HG02571 (cell line): ENCODE data around the gene PIP4K2B.
A peak's percentile ranks its signal among the peaks of the same experiment; 100 is the strongest.
"Not testable (repeated sequence)": the region's sequence is repeated elsewhere in the genome, so short reads cannot be mapped to it uniquely, and the experiment has no call there.

Source experiments
- ATAC-seq: cut with Tn5 transposase; IDR thresholded peaks from one replicate; pipeline ENCODE4 v1.9.1; 2021; ENCODE audit warnings: mild to moderate bottlenecking, moderate library complexity; ENCODE audit not compliant: unreplicated experiment

Gene PIP4K2B

GRCh38 chr17:38799501-38800236 is at the start of gene PIP4K2B:
Gene PIP4K2B (minus strand): TSS chr17:38799556. CDS start chr17:38799424, 132 bp downstream.
- peak; percentile 80 for ATAC-seq

- no peak for ATAC-seq
Measured at GRCh38 chr17:38848557-38848891, 49.2 kb upstream of the PIP4K2B start.

- no peak for ATAC-seq
Measured at GRCh38 chr17:38844261-38844757, 45.0 kb upstream of the PIP4K2B start.

- ATAC-seq, result no peak
Measured at GRCh38 chr17:38825762-38826247, 26.4 kb upstream of the PIP4K2B start.

GRCh38 chr17:38824899-38825761 is 25.8 kb upstream of the PIP4K2B start, which contains the start of gene CWC25:
Gene CWC25 (minus strand): TSS chr17:38825321. CDS start chr17:38825183, 138 bp downstream.
- ATAC-seq, result peak; percentile 77

DNA sequence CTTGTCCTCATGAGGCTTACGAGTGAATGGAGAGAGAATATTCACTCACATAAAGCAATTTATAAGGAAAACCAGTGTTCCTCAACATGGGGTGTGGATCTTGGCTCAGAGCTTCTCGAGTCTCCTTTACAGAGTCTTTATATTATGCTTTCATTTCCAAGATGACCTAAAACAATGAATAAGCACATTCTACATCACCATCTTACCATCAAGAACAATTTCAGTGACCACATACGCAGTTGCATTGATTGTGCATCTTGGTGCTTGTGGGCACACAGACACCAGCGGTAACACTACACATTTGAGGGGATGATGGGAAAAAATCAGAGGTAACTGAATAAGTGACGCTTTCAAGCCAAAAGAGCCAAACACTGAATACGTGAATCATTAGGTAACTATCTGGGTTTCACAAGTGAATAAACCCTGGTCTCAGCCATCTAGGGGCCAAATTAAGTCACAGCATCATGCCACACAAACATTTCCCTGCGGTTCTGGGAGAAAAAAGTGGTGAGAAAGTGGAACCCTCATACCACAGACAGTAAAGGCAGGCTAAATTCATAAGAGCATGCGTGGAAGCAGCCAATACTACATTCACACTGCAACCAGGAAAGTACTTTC is 16.3 kb upstream of the PIP4K2B start:
- ATAC-seq, result no peak

DNA sequence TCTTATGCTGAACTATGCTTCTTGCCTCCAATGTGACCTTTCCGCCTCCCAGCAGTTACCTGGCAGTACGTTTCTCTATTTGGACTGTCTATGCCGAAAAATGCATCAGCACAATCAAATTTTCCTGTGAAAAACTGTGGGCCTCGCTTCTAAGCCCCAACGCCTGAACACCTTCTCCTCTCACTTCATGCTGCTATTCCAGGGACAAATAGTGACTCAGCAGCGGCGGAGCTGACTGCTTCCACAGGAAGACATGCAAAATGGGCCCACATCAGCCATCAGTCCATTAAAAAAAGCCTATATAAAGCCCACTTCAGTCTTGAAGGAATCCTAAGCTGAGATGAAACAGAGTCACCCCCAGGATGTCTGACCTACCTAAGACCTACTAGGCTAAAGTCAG is 10.5 kb upstream of the PIP4K2B start:
- ATAC-seq, result no peak

GRCh38 chr17:38800237-38800760 is 943 bp upstream of the PIP4K2B start:
- no peak for ATAC-seq

DNA sequence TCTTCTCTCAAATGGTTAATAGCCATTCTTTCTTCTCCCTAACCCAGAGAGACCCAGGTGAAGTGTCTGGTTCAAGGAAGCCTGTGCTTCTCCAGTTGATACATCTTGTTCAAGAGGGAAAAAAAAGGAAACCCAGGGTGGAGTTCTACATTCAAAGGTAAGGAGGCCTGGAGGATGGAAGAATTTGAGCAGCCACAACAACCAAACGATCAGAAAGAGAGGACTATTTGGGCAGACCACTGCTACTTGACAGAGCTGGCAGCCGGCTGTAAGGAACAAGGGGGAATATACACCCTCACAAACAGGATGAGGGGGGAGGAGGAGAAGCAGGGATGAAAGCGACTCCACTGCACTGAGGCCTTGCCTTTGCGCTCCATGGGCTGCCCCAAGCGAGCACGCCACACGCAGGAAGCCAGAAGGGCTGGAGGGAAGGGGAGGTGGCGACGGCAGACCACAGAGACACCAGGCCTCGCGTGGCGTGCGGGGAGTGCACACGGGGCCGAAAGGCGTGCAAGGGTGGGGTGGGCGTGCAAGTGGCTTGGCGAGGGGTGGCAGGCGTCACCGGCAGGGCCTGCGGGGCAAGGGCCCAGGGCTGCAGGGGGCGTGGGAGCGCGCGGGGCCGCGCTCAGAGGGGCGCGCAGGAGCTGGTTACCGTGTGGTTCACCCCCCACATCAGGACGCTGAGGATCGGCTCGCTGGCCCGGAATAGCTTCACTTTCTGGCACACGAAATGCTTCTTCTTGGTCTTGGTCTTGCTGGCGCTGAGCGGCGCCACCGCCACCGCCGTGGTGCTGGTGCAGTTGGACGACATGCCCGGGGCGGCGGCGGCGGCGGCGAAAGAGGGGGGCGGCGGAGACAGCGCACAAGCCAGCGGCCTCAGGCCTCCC is 499 bp downstream of the PIP4K2B start:
- ATAC-seq, result peak; percentile 21

DNA sequence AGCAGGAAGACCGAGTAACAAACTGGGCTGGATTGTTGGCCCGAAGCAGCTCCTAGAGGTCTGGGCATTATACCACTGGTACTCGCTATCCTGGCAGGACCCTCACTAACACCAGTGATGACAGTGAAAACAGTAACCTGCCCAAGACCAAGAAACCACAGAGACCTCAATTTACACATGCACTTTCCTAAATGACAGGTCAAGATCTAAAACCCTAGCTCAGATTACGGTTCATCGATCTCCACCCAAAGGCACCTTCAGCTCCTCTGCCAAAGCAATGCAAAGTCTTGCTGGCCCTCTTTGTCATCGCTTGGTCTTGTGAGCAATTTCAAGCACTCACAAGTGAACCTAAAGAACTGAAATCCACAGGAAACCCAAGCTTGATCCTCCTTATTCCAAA is 1.5 kb downstream of the PIP4K2B start:
- no peak for ATAC-seq

DNA sequence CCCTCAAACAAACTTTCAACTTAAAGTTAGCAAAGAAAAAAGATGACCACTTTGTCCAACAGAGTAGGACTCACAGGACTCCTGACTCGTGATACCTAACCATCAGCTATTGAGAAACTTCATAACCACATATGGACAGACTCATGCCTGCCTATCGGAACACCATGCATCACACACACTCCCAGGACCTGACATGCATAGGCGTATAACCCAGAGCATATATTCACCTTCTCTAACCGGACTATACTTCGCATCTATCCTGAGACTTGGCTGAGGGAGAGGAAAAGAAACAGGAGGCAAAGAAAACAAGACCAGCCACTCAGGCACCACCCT is 2.2 kb downstream of the PIP4K2B start:
- ATAC-seq, result no peak

- no peak for ATAC-seq
Measured at GRCh38 chr17:38796451-38797157, 2.8 kb downstream of the PIP4K2B start.

DNA sequence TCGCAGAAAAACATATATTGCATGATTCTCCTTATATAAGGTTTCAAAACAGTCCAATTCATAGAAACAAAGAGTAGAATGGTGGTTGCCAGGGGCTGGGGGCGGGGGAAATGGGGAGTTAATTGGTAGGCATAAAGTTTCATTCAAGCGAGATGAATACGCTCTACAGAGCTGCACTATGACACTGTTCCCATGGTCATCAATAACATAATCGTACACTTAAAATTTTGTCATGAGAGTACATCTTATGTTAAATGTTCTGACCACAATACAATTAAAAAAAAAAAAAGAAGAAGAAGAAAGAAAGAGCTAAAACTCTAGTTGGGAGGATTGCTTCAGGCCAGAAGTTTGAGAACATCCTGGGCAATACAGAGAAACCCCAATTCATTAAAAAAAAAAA is 5.1 kb downstream of the PIP4K2B start:
- ATAC-seq, result no peak

DNA sequence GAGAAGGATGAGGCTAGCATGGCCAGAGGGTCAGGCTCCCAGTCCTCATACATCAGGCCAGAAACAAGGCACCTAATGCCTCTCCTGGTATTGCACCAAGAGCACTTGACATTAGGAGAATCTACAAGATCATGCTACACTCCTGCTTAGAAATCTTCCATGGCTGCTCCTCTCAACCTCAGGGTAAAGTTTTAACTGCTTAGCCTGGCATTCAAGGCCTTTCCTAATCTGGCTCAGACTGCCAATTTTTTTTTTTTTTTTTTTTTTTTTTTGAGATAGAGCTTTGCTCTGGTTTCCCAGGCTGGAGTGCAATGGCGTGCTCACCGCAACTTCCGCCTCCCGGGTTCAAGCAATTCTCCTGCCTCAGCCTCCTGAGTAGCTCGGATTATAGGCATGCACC is 8.2 kb downstream of the PIP4K2B start:
- no peak for ATAC-seq

DNA sequence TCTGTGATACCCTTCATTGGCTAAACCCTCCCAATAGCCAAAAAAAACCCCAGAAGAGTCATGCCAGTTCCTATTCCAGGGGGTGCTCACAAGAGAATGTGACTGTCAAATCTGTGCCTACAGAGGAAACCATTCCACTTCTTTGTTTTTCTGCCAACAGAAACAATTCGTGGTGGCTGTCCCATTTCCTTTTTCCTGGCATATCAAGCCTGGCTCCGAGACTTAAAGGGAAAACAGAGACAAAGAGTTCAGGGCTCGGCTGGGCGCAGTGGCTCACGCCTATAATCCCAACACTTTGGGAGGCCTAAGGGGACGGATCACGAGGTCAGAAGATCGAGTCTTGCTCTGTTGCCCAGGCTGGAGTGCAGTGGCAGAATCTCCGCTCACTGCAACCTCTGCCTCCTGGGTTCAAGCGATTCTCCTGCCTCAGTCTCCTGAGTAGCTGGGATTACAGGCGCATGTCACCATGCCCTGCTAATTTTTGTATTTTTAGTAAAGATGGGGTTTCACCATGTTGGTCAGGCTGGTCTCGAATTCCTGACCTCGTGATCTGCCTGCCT is 9.1 kb downstream of the PIP4K2B start:
- ATAC-seq, result not testable (repeated sequence)

DNA sequence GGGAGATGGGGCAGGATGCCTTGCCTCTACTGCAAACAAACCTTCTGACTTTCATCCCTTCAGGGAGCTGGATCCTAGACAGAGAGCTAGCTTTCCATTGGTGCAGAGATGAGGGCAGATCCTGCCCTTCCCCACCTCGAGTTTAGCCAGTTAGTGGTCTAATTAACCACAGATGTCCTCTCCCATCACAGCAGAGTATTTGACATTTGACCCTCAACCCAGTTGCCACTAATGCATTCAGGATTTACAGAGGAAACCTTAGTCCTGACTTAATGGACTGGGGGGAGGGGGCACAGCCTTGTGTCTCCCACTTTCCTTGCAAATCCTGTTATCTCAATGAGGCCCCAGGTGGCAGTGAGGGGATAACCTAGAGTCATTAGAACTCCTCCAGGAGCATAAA is 10.2 kb downstream of the PIP4K2B start:
- ATAC-seq, result no peak

- not testable (repeated sequence) for ATAC-seq
Measured at GRCh38 chr17:38787999-38788398, 11.4 kb downstream of the PIP4K2B start.

- ATAC-seq, result no peak
Measured at GRCh38 chr17:38786372-38786771, 13.0 kb downstream of the PIP4K2B start.

DNA sequence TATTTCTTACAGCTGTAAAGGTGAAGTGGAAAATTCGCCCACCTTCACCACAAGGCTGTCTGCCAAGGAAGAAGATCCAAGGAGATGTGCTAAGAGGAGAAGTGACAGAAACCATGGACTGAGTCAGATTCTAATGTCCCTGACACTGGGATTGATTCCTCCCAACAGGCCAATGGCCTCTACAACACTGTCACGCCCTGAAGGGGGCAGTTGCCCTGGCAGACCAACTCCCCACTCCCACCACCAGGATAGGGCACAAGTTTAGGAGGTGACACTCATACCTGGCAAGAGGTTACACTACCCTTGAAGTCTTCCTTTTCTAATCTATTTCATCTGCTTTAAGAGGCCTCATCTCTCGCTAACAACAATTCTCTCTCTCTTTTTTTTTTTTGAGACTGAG is 16.1 kb downstream of the PIP4K2B start:
- no peak for ATAC-seq
